Measurements from ENCODE around the gene RBFOX2.
"Not testable (repeated sequence)": the region's sequence is repeated elsewhere in the genome, so short reads cannot be mapped to it uniquely, and the experiment has no call there.

The RBFOX2 gene

DNA sequence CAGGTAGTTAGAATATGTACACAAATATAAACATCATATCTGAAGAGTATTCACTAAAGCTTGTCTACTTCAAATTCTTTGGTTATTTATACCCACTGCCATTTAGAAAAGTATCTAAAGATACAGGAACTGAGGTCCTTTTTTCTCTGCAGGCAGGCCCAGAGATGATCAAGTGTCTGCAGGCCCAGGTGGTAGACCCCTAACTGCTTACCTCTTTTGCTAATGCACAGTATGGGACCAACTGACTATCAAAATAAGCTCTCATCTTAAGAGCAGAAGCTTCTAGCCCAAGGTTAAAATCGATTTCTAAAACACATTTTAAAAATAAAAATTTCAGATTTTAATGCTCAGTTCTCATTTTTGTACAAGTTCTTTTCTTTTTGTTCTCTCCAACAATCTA, 229.5 kb downstream of the RBFOX2 start:
- no peak for DNase-seq (ENCODE audit: low read depth)
- no peak overlapping the region for H3K4me3 ChIP-seq (ENCODE audit: low read depth, low read length)
- TF ChIP-seq MYC (IDR thresholded peaks at IDR 0.05; ENCODE audit: low read depth, low read length) (no peak), POLR2A (IDR thresholded peaks at IDR 0.05; ENCODE audit: extremely low read depth, insufficient read length) (no peak)
- TF ChIP-seq, protein P1, sequence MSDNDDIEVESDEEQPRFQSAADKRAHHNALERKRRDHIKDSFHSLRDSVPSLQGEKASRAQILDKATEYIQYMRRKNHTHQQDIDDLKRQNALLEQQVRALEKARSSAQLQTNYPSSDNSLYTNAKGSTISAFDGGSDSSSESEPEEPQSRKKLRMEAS (IDR thresholded peaks at IDR 0.05; ENCODE audit: low read depth, low read length) = no peak
- TF ChIP-seq, protein P2, sequence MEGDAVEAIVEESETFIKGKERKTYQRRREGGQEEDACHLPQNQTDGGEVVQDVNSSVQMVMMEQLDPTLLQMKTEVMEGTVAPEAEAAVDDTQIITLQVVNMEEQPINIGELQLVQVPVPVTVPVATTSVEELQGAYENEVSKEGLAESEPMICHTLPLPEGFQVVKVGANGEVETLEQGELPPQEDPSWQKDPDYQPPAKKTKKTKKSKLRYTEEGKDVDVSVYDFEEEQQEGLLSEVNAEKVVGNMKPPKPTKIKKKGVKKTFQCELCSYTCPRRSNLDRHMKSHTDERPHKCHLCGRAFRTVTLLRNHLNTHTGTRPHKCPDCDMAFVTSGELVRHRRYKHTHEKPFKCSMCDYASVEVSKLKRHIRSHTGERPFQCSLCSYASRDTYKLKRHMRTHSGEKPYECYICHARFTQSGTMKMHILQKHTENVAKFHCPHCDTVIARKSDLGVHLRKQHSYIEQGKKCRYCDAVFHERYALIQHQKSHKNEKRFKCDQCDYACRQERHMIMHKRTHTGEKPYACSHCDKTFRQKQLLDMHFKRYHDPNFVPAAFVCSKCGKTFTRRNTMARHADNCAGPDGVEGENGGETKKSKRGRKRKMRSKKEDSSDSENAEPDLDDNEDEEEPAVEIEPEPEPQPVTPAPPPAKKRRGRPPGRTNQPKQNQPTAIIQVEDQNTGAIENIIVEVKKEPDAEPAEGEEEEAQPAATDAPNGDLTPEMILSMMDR (IDR thresholded peaks at IDR 0.05; ENCODE audit: low read depth, low read length) = no peak

DNA sequence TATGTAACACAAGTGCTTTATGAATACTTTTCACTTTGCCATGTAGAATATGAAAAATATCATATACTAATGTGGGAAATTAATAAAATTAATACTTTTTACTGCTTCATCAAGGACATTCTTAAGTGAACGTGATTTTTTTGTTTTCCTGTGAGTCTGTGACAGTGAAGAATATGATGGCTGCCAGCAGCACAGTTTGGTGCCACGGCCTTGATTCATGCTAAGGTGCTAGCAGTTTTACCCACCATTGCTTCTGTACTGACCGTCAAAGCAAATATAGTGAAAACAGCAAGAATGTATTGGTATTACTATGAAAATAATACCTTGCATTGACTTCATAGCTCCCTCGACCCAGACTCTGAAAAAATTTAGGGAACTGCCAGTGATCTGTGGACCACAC, 231.2 kb downstream of the RBFOX2 start:
- TF ChIP-seq MYC (IDR thresholded peaks at IDR 0.05; ENCODE audit: low read depth, low read length) (no peak), POLR2A (IDR thresholded peaks at IDR 0.05; ENCODE audit: extremely low read depth, insufficient read length) (no peak)
- TF ChIP-seq, protein P1 (IDR thresholded peaks at IDR 0.05; ENCODE audit: low read depth, low read length) = no peak
- TF ChIP-seq, protein P2 (IDR thresholded peaks at IDR 0.05; ENCODE audit: low read depth, low read length) = no peak
- no peak for DNase-seq (ENCODE audit: low read depth)
- H3K4me3 ChIP-seq (ENCODE audit: low read depth, low read length) = no peak overlapping the region

DNA sequence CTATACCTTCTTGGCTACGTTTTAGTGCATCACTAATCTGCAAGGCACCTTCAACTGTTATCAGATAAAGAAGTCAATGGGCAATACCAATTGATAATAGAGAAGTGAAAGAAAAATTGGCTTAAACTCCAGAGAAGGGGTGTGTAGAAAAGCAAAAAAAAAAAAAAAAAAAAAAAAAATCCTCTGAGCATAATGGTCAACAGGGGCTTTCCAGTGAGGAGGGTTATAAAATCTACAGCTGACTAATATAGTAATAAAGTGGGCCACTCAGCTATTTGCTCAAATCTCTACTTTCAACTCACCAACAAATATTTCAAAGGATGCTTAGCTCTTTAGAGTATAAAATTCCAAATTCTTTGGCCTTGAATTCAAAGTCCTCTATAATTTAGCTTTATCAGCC, 233.1 kb downstream of the RBFOX2 start:
- TF ChIP-seq, protein P1 (IDR thresholded peaks at IDR 0.05; ENCODE audit: low read depth, low read length) = no peak
- TF ChIP-seq POLR2A (IDR thresholded peaks at IDR 0.05; ENCODE audit: extremely low read depth, insufficient read length) = no peak
- TF ChIP-seq, protein P2 (IDR thresholded peaks at IDR 0.05; ENCODE audit: low read depth, low read length) = no peak
- no peak for TF ChIP-seq MYC (IDR thresholded peaks at IDR 0.05; ENCODE audit: low read depth, low read length)
- DNase-seq (ENCODE audit: low read depth) = no peak
- H3K4me3 ChIP-seq (ENCODE audit: low read depth, low read length) = no peak overlapping the region

DNA sequence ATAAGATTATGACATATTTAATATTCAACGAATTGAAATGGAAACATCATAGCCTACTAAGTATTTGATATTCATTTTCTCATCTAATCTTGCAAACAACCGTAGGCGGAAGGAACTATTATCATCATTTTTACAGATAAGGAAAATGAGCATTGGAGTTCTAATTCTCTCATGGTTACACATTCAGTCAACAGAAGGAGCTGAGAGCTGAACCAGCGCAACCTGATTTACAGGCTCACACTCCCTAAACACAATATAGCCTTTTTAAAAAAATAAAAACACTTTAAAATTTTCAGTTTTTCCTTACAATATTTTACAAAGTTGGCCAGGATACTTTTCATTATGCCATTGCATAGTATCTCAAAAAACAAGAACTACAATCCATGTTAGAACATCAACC, 236.1 kb downstream of the RBFOX2 start:
- H3K4me3 ChIP-seq (ENCODE audit: low read depth, low read length) = no peak overlapping the region
- no peak for DNase-seq (ENCODE audit: low read depth)
- TF ChIP-seq MYC (IDR thresholded peaks at IDR 0.05; ENCODE audit: low read depth, low read length) = no peak

DNA sequence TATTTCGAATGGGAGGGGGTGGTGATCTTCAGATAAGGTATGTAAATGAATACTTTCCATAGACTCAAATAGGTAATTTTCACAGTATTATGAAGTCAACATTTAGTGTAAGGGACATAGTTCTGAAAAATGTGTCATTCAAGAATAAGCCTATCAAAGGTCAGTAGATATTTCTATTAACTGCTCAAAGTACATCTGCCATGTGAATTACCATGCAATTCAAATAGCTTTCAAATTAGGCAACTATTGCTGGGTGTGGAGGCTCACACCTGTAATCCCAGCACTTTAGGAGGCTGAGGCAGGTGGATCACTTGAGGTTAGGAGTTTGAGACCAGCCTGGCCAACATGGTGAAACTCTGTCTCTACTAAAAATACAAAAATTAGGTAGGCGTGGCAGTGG, 236.8 kb downstream of the RBFOX2 start:
- H3K4me3 ChIP-seq (ENCODE audit: low read depth, low read length); DNase-seq (ENCODE audit: low read depth): not testable (repeated sequence)

DNA sequence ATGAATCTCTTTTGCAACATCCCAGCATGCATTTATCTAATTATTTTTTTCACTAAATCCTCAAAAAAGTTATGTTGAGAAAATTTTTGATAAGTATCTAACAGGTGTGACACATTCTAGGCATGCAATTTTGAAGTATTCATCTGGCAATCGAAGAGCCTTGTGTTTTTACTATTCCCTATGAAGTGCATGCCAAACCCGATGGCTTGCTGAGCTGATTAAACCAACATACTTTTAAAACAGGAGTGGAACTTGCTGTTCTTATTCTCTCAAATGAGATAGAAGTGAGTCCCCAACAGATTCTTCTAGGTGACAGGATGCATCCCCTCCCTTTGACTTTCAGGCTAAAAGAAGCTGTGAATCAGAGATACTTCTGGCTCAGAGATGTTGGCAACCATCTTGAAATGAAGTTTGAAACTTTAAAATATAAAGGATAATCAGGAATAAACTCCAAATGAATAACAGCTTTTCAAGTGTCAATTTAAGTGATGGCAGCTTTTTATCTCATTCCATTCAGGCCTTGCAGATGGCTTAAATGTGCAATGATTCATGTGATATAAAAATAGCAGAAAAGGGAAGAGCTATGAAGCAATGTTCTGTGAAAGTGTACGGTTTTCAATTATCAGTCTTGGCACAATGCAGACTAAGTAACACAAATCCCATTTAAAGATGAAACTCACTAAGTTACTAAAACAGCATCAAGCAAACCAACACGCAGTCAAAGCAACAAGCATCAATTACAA, 243.3 kb downstream of the RBFOX2 start:
- TF ChIP-seq MYC (IDR thresholded peaks at IDR 0.05; ENCODE audit: low read depth, low read length) = no peak
- TF ChIP-seq, protein P2 (IDR thresholded peaks at IDR 0.05; ENCODE audit: low read depth, low read length) = no peak
- TF ChIP-seq POLR2A (IDR thresholded peaks at IDR 0.05; ENCODE audit: extremely low read depth, insufficient read length) = no peak
- TF ChIP-seq, protein P1 (IDR thresholded peaks at IDR 0.05; ENCODE audit: low read depth, low read length) = no peak
- peak; percentile 45 for DNase-seq (ENCODE audit: low read depth)
- no peak overlapping the region for H3K4me3 ChIP-seq (ENCODE audit: low read depth, low read length)

DNA sequence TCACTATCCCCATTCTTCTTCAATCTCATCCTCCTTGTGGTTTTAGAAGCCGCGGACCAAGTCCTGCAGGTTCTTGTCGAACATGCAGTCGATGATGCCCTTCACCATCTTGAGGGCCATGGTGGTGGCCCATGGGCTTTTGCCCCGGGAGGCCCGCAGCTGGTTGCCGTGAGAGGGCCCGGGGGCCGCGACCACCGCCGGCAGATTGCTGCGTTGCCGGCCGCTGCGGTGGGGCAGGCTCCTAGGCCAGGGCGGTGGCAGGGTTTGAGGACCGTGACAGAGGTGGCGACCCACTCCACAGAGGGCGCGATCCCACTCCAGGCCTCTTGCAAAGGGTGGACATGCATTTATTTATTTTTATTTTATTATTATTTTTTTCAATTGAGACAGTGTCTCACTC, 244.0 kb downstream of the RBFOX2 start:
- no peak overlapping the region for H3K4me3 ChIP-seq (ENCODE audit: low read depth, low read length)
- TF ChIP-seq, protein P1 (IDR thresholded peaks at IDR 0.05; ENCODE audit: low read depth, low read length) = no peak
- no peak for TF ChIP-seq POLR2A (IDR thresholded peaks at IDR 0.05; ENCODE audit: extremely low read depth, insufficient read length)
- DNase-seq (ENCODE audit: low read depth) = no peak
